IMR-90 (cell line): ENCODE measurements around the gene NRL. TPM values are rescaled to one million over a fixed set of nuclear protein-coding genes. Genes with fewer than 3 reads are reported as not detected.

ENCODE experiments used
- ATAC-seq: fragments of 200-7000 bp; cut with Tn5 transposase; 2 replicates; pipeline ENCODE4 v1.9.1; 2020; ENCODE audit warnings: low read depth, mild to moderate bottlenecking, moderate library complexity
- BruUV-seq: library from RNA; stranded (reverse); fragments of 400-500 nt; replicated peaks from 2 replicates; lab custom pipeline; 2021; lab: Mats Ljungman, UMichigan
- CTCF ChIA-PET: fragments of 300-600 bp; formaldehyde crosslinking; extraction: SDS; loops from one replicate; lab custom pipeline; 2021; ENCODE audit warnings: antibody characterized with exemption; lab: Yijun Ruan, JAX
- POLR2A ChIA-PET: fragments of 300-600 bp; sonication (Branson Sonifier 250); formaldehyde crosslinking; loops from one replicate; lab custom pipeline; 2022; ENCODE audit warnings: antibody characterized with exemption; ENCODE audit not compliant: unreplicated experiment; lab: Charles Lee
- DNase-seq: peaks from one replicate; pipeline ENCODE4 v3.0.0; 2013
- H2AFZ ChIP-seq: replicated peaks from 2 replicates; pipeline ENCODE3; 2013; ENCODE audit warnings: low read length, mild to moderate bottlenecking; ENCODE audit not compliant: poor library complexity
- H2AK5ac ChIP-seq: 2 replicates; pipeline ENCODE4 v1.6.1; 2013; ENCODE audit warnings: low read depth, low read length, inconsistent platforms
- H2AK9ac ChIP-seq: replicated peaks from 2 replicates; pipeline ENCODE3; 2013; ENCODE audit warnings: mild to moderate bottlenecking, low read depth, low read length, moderate library complexity; ENCODE audit not compliant: poor library complexity
- H2BK120ac ChIP-seq: 2 replicates; pipeline ENCODE4 v1.6.1; 2013; ENCODE audit warnings: low read depth, low read length, inconsistent platforms
- H2BK15ac ChIP-seq: 3 replicates; pipeline ENCODE4 v1.6.1; 2013; ENCODE audit warnings: low read depth, low read length, inconsistent platforms
- H2BK20ac ChIP-seq: 2 replicates; pipeline ENCODE4 v1.6.1; 2013; ENCODE audit warnings: low read depth, mild to moderate bottlenecking, inconsistent platforms, low read length, moderate library complexity
- H2BK5ac ChIP-seq: 2 replicates; pipeline ENCODE4 v1.6.1; 2013; ENCODE audit warnings: mild to moderate bottlenecking, low read depth, low read length, inconsistent platforms; ENCODE audit not compliant: poor library complexity, severe bottlenecking
- H3K14ac ChIP-seq: replicated peaks from 2 replicates; pipeline ENCODE4 v1.6.1; 2013; ENCODE audit warnings: low read depth, low read length, inconsistent platforms
- H3K18ac ChIP-seq: 2 replicates; pipeline ENCODE4 v1.6.1; 2013; ENCODE audit warnings: low read depth, low read length, control low read depth
- H3K23ac ChIP-seq: 2 replicates; pipeline ENCODE4 v1.6.1; 2013; ENCODE audit warnings: low read depth, low read length, inconsistent platforms
- H3K27ac ChIP-seq: 2 replicates; pipeline ENCODE4 v1.5.1; 2013; ENCODE audit warnings: mild to moderate bottlenecking, control low read depth, low read length; ENCODE audit not compliant: insufficient read depth
- H3K27me3 ChIP-seq: 2 replicates; pipeline ENCODE4 v1.6.1; 2013; ENCODE audit warnings: low read length; ENCODE audit not compliant: control insufficient read depth, insufficient read depth
- H3K36me3 ChIP-seq: 2 replicates; pipeline ENCODE4 v1.6.1; 2013; ENCODE audit warnings: low read length, mixed read lengths; ENCODE audit not compliant: control insufficient read depth, insufficient read depth
- H3K4ac ChIP-seq: 2 replicates; pipeline ENCODE4 v1.6.1; 2013; ENCODE audit warnings: low read depth, low read length, inconsistent platforms
- H3K4me1 ChIP-seq: 2 replicates; pipeline ENCODE4 v1.6.1; 2013; ENCODE audit warnings: low read length, mixed read lengths; ENCODE audit not compliant: control insufficient read depth, insufficient read depth
- H3K4me2 ChIP-seq: 2 replicates; pipeline ENCODE4 v1.6.1; 2013; ENCODE audit warnings: low read depth, mild to moderate bottlenecking, control low read depth, low read length, moderate library complexity
- H3K4me3 ChIP-seq: 2 replicates; pipeline ENCODE4 v1.5.1; 2013; ENCODE audit warnings: low read depth, mild to moderate bottlenecking, control low read depth, low read length, moderate library complexity; ENCODE audit not compliant: insufficient read depth
- H3K56ac ChIP-seq: 2 replicates; pipeline ENCODE4 v1.6.1; 2013; ENCODE audit warnings: low read length, inconsistent platforms; ENCODE audit not compliant: insufficient read depth; ENCODE audit errors: extremely low read depth
- H3K79me1 ChIP-seq, 2 experiments: 2 replicates each; pipeline ENCODE4 v1.6.1; 2013; ENCODE audit warnings: low read length in 2 of 2, inconsistent platforms in 1 of 2, low read depth in 1 of 2
- H3K9ac ChIP-seq: 2 replicates; pipeline ENCODE4 v1.6.1; 2013; ENCODE audit warnings: low read depth, low read length, control low read depth
- H3K9me1 ChIP-seq: 2 replicates; pipeline ENCODE4 v1.6.1; 2013; ENCODE audit warnings: low read length, inconsistent platforms; ENCODE audit not compliant: insufficient read depth
- H3K9me3 ChIP-seq: 2 replicates; pipeline ENCODE4 v1.6.1; 2013; ENCODE audit warnings: low read length; ENCODE audit not compliant: control insufficient read depth, insufficient read depth
- H4K20me1 ChIP-seq: 2 replicates; pipeline ENCODE4 v1.6.1; 2013; ENCODE audit warnings: low read length, inconsistent platforms; ENCODE audit not compliant: insufficient read depth
- H4K5ac ChIP-seq: 2 replicates; pipeline ENCODE4 v1.6.1; 2013; ENCODE audit warnings: mild to moderate bottlenecking, low read depth, low read length, control low read depth
- H4K8ac ChIP-seq, 2 experiments: 2 replicates each; pipeline ENCODE4 v1.6.1; 2013; ENCODE audit warnings: low read depth in 2 of 2, low read length in 2 of 2, control low read depth in 1 of 2, inconsistent platforms in 1 of 2
- H4K91ac ChIP-seq: 2 replicates; pipeline ENCODE4 v1.6.1; 2013; ENCODE audit warnings: low read depth, low read length, inconsistent platforms; ENCODE audit not compliant: insufficient read depth
- BHLHE40 ChIP-seq: fragments of 150-350 bp; IDR thresholded peaks from 2 replicates; pipeline ENCODE4 v1.6.1; 2016; ENCODE audit warnings: mild to moderate bottlenecking, low read depth, low read length
- CEBPB ChIP-seq: IDR thresholded peaks from 2 replicates; pipeline ENCODE4 v1.6.1; 2012; ENCODE audit warnings: low read depth, low read length, improper control_type of control experiment
- ELK1 ChIP-seq: fragments of 150-350 bp; IDR thresholded peaks from 2 replicates; pipeline ENCODE4 v1.6.1; 2016; ENCODE audit warnings: low read depth, mild to moderate bottlenecking, low read length, moderate library complexity, borderline replicate concordance
- FOS ChIP-seq: fragments of 150-350 bp; IDR thresholded peaks from 2 replicates; pipeline ENCODE4 v1.6.1; 2016; ENCODE audit warnings: low read depth, low read length
- MXI1 ChIP-seq: IDR thresholded peaks from 2 replicates; pipeline ENCODE4 v1.6.1; 2012; ENCODE audit warnings: low read depth, mild to moderate bottlenecking, low read length, moderate library complexity, borderline replicate concordance
- RCOR1 ChIP-seq: IDR thresholded peaks from 2 replicates; pipeline ENCODE4 v1.6.1; 2012; ENCODE audit warnings: mild to moderate bottlenecking, low read length, improper control_type of control experiment; ENCODE audit not compliant: insufficient replicate concordance
- WGBS, 2 experiments: methylation state at CpG; one replicate each; pipeline versions ENCODE4 v1.1.5 to v1.1.7; 2013; ENCODE audit warnings: missing lambda C conversion rate in 2 of 2; ENCODE audit not compliant: insufficient read length in 1 of 2; ENCODE audit errors: extremely low coverage in 2 of 2; 5-methylcytosine and 5-hydroxymethylcytosine counted together
- dilution Hi-C: fragments of 300-500 bp; cut with HindIII; formaldehyde crosslinking; loops from one replicate; pipeline ENCODE4 v1.14.3; 2018; ENCODE audit warnings: low sequenced_read_pairs; ENCODE audit not compliant: unreplicated experiment
- in situ Hi-C: fragments of 300-500 bp; cut with MboI; formaldehyde crosslinking; loops from 3 replicates; pipeline ENCODE4 v1.14.3; 2019; ENCODE audit warnings: low sequenced_read_pairs, inconsistent platforms, mixed read lengths
- intact Hi-C: fragments of 100-400 bp; cut with micrococcal nuclease; formaldehyde crosslinking; loops from 2 replicates; pipeline ENCODE4 v1.10.0; 2022
- polyA plus RNA-seq, 3 experiments: library from polyadenylated mRNA; depleted of rRNA; stranded (reverse); fragments of >200 nt; gene quantifications; 2 replicates each; pipeline ENCODE4 v1.2.3, GENCODE V29; 2012; ENCODE audit warnings: low replicate concordance in 1 of 3
- total RNA-seq: library from RNA; depleted of rRNA; stranded (reverse); fragments of >200 nt; gene quantifications from 2 replicates; pipeline ENCODE4 v1.2.3, GENCODE V29; 2012

NRL gene
- total and polyA plus RNA-seq, 2 of the 4 experiments (the other 2 are of a cell fraction): 0.18 to 0.70 TPM

GRCh38 chr14:24064856-24065255 is 49.9 kb downstream of the NRL start:
- Histone ChIP-seq H4K91ac (no peak overlapping the region), H3K27me3 (peaks cover 49% of the 10 kb centered on the region), H3K9ac (no peak overlapping the region), H3K4me3 (no peak overlapping the region), H3K4me2 (no peak overlapping the region), H2AFZ (no peak overlapping the region), H2BK15ac (no peak overlapping the region), H3K4ac (no peak overlapping the region), H2AK5ac (no peak overlapping the region), H3K23ac (no peak overlapping the region), H3K14ac (no peak overlapping the region), H3K9me1 (no peaks in the 10 kb centered on the region), H3K18ac (no peak overlapping the region), H2BK120ac (no peak overlapping the region), H3K9me3 (no peaks in the 10 kb centered on the region), H3K79me1 (no peaks in the 10 kb centered on the region), H2BK20ac (no peak overlapping the region), H3K27ac (no peak overlapping the region), H4K8ac (no peak overlapping the region), H4K5ac (no peak overlapping the region), H3K36me3 (no peaks in the 10 kb centered on the region), H3K56ac (no peak overlapping the region), H3K4me1 (no peaks in the 10 kb centered on the region), H2AK9ac (no peak overlapping the region), H4K20me1 (no peaks in the 10 kb centered on the region), H2BK5ac (no peak overlapping the region)
- POLR2A ChIA-PET: no interaction called here
- in situ Hi-C loops: no loop called here
- DNase-seq (no peak), ATAC-seq (no peak)
- dilution Hi-C loops: no loop called here
- no TSS peak for BruUV-seq
- TF ChIP-seq RCOR1 (no peak), CEBPB (no peak), ELK1 (no peak), BHLHE40 (no peak), MXI1 (no peak), FOS (no peak)
- CTCF ChIA-PET: interaction anchor here (1.2 kb wide), 1 partner anchor 44 kb away, joined by 6 read pairs; no protein-coding TSS in a partner anchor
- WGBS, 2 experiments: no CpG with 5 or more reads among the region's 15 CpGs
- intact Hi-C loops: no loop called here
